GM18502 (cell line): ENCODE data around the gene GPR17.

Source experiments
- ATAC-seq: cut with Tn5 transposase; IDR thresholded peaks from one replicate; pipeline ENCODE4 v1.9.1; 2021; ENCODE audit warnings: mild to moderate bottlenecking; ENCODE audit not compliant: unreplicated experiment, poor library complexity

The GPR17 gene

GRCh38 chr2:127627740-127628571 is 18.0 kb upstream of the GPR17 start:
- ATAC-seq, result no peak

- no peak for ATAC-seq
These were observed 17.0 kb upstream of the GPR17 start for GRCh38 chr2:127628767-127629614.

GRCh38 chr2:127629637-127630036 is 16.3 kb upstream of the GPR17 start:
- ATAC-seq, result no peak

DNA sequence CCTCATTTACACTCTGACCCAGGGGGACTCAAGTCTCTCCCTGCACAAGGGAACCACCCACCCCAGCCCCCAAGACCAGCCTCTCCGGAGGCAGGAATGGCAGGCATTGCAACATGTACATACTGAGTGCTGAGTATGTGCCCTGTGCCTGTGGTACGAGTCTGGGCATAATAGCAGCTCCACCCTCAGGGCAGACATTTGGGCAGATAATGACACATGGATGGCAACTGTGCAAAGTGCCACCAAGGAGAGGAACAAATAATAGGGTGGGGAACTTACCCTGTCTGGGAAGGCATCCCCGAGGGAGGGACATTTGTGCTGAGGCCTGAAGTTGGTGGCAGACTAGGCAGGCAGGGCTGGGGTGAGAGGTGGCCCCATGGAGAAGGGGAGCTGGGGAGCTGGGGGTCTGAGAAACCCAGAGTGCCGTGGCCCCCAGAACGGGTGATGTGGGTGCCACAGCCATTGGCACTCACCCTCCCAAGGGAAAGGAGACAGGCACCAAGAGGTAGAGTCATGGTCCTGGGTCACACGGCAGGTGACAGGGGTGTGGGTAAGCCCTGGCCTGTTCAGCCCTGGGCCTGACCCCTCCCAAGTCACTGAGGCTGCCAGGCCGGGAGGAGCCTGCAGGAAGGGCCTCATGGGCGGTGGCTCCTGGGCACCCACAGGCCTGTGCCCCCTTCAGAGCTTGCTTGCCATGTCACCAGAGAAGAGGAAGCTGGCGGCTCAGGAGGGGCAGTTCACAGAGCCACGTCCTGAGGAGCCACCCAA is 15.7 kb upstream of the GPR17 start:
- no peak for ATAC-seq

DNA sequence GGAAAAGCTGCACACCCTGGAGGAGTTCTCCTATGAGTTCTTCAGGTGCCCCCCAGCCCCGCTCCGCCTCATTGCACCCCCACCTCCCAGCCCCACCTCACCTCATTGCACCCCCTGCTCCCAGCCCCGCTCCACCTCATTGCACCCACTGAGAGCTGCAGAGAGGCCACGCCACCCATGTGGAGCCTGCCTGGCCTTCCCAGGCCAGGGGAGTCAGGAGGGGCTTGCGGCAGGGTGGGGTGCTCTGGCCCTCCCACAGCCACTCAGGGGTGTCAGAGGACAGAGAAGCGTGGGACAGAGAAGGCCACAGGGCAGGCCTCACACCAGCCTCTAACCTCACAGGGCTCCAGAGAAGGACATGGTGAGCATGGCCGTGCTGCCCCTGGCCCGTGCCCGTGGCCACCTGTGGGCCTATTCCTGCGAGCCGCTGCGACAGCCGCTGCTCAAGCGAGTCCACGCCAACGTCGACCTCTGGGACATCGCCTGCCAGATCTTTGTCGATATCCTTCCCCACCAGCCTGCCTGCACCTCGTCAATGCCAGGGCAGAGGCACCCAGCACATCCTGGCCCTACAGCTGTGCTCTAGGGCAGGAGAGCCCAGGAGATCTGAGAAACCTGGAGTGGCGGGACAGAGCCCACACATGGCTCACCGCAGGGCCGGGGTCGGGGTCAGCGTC is 15.0 kb upstream of the GPR17 start:
- no peak for ATAC-seq

GRCh38 chr2:127631541-127631996 is 14.4 kb upstream of the GPR17 start:
- no peak for ATAC-seq

DNA sequence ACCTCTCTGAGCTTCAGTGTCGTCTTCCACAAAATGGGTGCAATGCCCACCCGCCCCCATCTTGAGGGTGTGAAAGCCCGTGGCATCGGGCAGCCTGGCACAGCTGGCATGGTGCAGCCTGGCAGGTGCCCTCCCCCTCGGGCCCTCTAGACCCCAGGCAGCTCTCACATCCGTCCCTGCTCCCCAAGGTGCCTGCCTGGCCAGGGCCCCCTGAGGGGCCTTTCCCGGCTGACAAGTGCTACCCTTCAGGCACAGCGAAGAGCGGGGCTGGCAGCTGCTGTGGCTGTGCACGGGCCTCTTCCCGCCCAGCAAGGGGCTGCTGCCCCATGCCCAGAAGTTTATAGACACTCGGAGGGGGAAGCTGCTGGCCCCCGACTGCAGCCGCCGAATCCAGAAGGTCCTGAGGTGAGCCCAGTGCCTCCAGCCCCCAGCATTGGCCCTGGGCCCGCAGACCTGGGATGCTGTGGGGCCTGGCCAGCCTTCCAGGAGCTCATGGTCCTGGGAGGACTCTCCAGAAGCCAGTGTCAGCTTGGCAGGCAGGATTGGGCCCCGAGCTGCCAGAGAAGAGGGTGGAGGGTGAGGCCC is 13.9 kb upstream of the GPR17 start:
- no peak for ATAC-seq

GRCh38 chr2:127632592-127633489 is 13.1 kb upstream of the GPR17 start:
- ATAC-seq, result peak; percentile 48

- ATAC-seq, result no peak
These were observed 12.3 kb upstream of the GPR17 start for GRCh38 chr2:127633556-127634065.

GRCh38 chr2:127634066-127634617 is 11.8 kb upstream of the GPR17 start:
- no peak for ATAC-seq

DNA sequence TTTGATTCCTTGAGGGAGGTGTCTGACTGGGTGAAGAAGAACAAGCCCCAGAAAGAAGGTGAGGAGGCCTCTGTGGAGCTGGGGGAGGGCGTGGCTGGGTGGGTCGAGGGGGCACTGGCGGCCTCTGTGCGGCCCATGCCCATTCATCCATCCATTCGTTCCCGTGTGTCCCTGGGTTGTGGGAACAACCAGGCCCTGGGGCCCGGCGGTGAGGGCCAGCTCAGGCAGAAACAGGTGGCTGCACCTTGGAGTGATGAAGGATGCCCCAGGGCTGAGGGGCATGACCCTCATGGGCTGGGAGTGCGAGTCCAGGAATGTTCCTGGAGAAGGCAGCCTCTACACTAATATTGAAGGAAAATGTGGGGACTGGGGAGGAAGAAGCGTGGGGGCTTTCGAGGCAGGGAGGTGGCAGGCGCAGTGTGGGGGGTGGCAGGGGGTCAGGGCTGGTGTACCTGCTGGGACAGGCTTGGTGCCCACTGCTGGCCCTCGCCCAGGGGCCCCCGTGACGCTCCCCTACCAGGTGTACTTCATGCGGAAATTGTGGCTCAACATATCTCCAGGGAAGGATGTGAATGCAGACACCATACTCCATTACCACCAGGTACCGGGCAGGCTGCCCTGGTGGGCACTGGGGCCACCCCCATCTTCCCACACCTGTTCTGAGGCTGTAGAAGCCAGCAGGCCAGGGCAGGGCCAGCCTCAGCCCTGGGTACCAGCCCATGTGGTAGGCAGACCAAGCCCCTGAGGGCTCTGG is 11.2 kb upstream of the GPR17 start:
- no peak for ATAC-seq

GRCh38 chr2:127635380-127636237 is 10.3 kb upstream of the GPR17 start:
- no peak for ATAC-seq

DNA sequence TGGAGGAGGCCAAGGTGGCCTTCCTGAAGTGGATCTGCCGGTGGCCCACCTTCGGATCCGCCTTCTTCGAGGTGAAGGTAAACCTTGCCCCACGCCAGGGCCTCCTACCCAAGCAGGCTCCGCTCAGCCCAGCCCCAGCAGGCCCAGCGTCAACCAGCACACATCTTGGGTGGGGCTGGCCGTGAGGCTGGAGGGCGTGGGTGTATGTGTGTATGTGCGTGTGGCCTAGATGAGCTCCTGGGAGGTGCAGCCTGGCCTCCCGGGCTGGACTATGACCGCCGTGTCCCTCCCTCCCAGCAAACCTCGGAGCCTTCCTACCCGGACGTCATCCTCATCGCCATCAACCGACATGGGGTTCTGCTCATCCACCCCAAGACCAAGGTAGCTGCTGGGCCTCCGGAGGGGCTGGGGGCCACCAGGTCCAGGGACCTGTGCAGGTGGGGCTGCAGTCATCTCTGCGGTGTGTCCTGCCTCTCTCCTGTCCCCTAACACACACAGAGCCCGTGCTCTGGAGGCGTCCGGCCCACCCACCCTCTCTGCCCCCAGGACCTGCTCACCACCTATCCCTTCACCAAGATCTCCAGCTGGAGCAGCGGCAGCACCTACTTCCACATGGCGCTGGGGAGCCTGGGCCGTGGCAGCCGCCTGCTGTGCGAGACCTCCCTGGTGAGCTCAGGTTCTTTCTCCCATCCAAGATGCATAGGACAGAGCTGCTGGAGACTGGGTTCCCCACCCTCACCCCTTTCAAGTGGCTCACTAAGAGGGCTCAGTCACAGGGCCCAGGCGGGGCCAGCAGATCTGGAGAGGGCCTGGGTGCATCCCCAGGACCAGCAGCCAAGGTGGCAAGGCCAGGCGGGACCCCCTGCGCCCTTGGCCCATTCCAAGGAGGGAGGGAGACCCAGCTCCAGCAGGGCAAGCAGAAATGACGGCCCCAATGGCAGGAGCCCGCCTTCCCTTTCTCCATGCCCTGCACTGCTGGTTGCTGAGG is 9.4 kb upstream of the GPR17 start:
- ATAC-seq, result no peak

DNA sequence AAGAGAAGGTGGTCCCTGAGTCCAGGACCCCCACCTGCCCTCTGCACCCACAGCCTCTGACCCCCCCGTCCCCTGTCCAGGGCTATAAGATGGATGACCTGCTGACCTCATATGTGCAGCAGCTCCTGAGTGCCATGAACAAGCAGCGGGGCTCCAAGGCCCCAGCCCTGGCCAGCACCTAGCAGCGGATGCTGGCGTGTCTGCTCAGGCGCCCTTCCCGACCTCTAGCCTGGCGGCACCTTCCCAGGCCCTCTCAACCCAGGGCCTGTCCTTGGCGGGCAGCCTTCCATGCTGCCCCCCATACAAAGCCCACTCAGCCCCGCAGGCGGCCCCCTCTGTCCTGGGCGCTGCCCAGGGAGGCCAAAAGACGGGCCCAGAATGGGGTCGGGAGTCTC is 8.7 kb upstream of the GPR17 start:
- no peak for ATAC-seq

DNA sequence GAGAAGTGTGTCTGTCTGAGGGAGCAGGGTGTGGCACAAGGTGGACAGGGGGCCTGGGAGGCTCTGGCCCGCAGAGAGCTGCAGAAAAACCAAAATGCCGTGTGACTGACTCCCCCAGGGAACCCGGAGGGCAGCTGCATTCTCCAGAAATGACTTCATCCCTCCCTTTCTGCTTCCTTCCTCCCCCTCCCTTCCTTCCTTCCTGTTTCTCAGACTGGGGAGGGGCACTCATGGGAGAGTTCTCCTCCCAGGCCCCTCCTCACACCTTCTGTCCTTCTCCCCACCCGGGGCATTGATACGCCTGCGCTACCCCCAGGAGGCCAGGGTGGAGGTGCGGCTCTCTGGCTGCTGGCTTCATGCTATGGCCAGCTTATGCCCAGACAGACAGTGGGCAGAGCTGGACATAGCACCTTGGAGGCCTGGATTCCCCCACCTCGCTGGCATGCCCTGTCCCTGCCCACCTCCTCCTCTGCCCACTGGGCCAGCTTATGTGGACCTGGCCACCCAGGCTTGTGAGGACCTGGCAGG is 8.2 kb upstream of the GPR17 start:
- ATAC-seq, result no peak
